GM10266 (cell line): ENCODE results near the gene FBXO11.

ENCODE experiments used
- DNase-seq: peaks from one replicate; pipeline ENCODE4 v3.0.0; 2012; ENCODE audit errors: extremely low spot score
- CTCF ChIP-seq: IDR thresholded peaks from 2 replicates; pipeline ENCODE4 v1.5.1; 2012; ENCODE audit warnings: mild to moderate bottlenecking, low read depth; ENCODE audit not compliant: control insufficient read depth, insufficient read depth; ENCODE audit errors: missing control alignments

The FBXO11 gene

DNA sequence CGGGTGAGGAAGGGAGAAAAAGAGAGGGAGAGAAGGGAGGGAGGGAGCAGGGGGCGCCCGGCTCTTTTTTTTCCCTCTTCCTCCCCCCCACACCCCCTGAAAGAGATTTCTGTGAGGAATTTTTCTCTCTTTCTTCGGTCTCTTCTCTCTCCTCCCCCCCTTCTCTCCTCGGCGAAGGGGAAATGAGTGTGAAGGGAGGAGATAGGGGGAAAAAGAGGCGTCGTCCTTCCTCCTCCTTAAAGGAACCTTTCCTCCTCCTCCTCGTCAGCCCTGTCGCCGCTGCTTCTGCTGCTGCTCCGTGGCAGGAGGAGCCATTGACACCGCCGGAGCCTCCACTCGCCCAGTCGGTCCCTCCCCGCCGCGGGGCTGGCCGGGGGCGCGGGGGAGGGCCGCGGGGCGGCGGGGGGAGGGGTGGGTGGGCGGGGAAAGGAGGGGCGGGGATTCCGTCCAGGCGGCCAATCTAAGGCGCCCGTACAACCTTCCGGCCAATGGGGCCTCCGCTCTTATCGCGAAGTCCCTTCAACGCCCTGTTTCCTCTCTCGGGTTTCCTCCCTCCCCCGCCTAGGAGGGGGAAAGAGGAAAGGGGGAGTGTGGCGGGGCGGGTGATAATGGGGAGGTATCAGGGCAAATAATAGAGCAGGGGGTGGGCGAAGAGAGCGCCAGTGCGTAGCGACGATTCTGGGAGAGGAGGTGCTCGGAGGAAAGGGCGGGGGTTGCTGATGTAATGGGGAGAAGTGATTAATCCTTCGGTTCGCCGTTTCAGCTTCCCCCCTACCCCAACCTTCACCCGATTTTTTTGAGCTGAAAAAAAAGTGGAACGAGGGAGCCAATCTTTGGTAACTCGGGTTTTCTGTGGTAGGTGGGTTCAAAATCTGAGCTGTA is at the start of gene FBXO11:
Gene FBXO11 (minus strand): TSS at position 342 of the 882 bp plus-strand sequence. CDS start 778 bp downstream, outside the sequence.
- peak; percentile 95 for DNase-seq
- TF ChIP-seq CTCF: peak; percentile 57

GRCh38 chr2:47950340-47951301 is 44.3 kb upstream of the FBXO11 start:
- no peak for DNase-seq

GRCh38 chr2:47946593-47946992 is 40.3 kb upstream of the FBXO11 start:
- TF ChIP-seq CTCF: no peak
- DNase-seq: no peak

More at GRCh38 chr2:47950340-47951301, 44.3 kb upstream of the FBXO11 start:
- TF ChIP-seq CTCF: no peak

DNA sequence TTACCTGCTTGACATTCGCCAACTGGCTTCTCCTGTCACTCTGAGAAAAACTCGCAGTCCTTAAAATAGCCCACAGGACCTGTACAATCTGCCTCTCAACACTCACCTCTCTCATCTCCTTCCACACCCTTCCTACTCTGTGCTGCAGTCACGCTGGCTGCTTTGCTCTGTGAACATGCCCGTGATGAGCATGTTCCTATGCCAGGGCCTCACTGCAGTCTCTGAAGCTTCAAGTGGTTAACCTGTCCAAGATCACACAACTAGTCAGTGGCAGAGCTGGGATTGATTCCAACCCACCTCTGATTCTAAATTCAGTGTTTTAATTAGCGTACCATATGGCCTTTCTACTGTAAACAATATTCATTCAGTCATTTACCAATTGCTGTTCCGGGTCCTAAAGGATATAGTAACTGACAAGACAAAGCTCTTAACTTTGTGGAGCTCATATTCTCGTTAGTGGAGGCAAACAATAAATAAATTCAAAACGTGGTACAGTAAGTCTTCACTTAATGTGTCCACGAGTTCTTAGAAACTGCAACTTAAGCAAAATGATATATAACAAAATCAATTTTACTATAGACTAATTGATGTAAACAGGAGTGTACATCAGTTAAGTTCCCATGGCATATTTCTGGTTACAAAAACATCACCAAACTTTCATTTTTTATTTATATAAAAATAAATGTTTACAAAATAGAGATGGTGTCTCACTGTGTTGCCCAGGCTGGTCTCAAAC is 38.9 kb upstream of the FBXO11 start:
- no peak for DNase-seq
- TF ChIP-seq CTCF: no peak

DNA sequence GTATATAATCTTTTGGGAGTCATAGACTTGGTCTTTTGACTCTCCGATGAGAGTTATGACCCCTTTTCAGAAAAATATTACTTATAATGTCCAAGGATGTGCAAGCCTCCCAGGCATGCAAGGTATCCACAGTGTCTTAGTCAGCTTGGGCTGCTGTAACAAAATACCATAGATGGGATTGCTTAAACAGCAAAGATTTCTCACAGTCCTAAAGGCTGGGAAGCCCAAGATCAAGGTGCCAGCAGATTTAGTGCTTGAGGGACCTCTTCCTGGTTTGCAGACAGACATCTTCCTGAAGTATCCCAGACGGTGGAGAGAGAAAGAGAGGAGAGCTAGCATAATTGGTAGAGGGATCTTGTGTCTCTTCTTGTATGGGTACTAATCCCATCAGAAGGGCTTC is 35.6 kb upstream of the FBXO11 start:
- TF ChIP-seq CTCF: no peak
- no peak for DNase-seq

DNA sequence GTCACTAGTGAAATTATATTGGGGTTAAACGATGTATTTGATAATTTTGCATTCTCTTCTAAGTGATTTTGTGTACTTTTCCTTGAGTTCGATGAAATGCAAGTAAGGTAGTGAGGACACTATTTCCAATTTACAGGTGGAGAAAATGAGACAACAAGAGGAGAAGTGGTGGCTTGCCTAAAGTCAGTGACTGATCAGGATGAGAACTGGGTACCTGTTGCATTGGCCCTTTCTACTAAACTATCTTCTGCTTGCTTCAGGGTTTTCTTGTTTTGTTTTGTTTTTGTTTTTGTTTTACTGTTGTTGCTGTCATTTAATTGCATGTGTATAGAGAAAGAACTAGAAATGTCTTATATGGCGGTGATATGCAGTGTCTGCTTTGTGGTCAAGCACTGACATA is 31.4 kb upstream of the FBXO11 start:
- TF ChIP-seq CTCF: no peak

More for the DNA sequence above, 31.4 kb upstream of the FBXO11 start:
- no peak for DNase-seq
